Neural cell (in vitro differentiated cells): ENCODE measurements around the gene ADAMTS20. TPM values are rescaled to one million over a fixed set of nuclear protein-coding genes. Genes with fewer than 3 reads are reported as not detected.

Experiments used
- H2AFZ ChIP-seq: fragments of 200-600, 300-800 bp; sonication (generic), shearing (Covaris generic); 2 replicates; pipeline ENCODE4 v1.6.0; 2014; ENCODE audit warnings: low read depth, mild to moderate bottlenecking, antibody characterized with exemption, low read length, moderate library complexity
- H3F3A ChIP-seq: fragments of 200-600 bp; shearing (Covaris generic); 2 replicates; pipeline ENCODE4 v1.6.1; 2016; ENCODE audit warnings: mild to moderate bottlenecking, moderate library complexity, mixed read lengths, antibody characterized with exemption, low read length; ENCODE audit not compliant: insufficient read depth, poor library complexity, severe bottlenecking
- H3K27ac ChIP-seq: fragments of 200-600, 300-800 bp; sonication (generic), shearing (Covaris generic); 2 replicates; pipeline ENCODE4 v1.5.1; 2014; ENCODE audit warnings: mild to moderate bottlenecking, low read length, moderate library complexity
- H3K27me3 ChIP-seq: fragments of 300-800, 200-600 bp; sonication (generic), shearing (Covaris generic); 2 replicates; pipeline ENCODE4 v1.6.0; 2014; ENCODE audit warnings: mild to moderate bottlenecking, low read depth, low read length, moderate library complexity; ENCODE audit not compliant: insufficient read depth
- H3K36me3 ChIP-seq: fragments of 300-800, 200-600 bp; sonication (generic), shearing (Covaris generic); 2 replicates; pipeline ENCODE4 v1.5.1; 2014; ENCODE audit warnings: mild to moderate bottlenecking, antibody characterized with exemption, low read length, moderate library complexity; ENCODE audit not compliant: insufficient read depth
- H3K4me2 ChIP-seq: fragments of 300-800, 200-600 bp; sonication (generic), shearing (Covaris generic); 2 replicates; pipeline ENCODE4 v1.6.0; 2014; ENCODE audit warnings: mild to moderate bottlenecking, low read length
- H3K4me3 ChIP-seq: fragments of 300-800, 200-600 bp; sonication (generic), shearing (Covaris generic); 2 replicates; pipeline ENCODE4 v1.5.1; 2014; ENCODE audit warnings: mild to moderate bottlenecking, low read length, moderate library complexity
- H3K79me2 ChIP-seq: fragments of 200-600 bp; shearing (Covaris generic); replicated peaks from 2 replicates; pipeline ENCODE4 v1.6.0; 2014; ENCODE audit warnings: mild to moderate bottlenecking, low read length, moderate library complexity; ENCODE audit not compliant: insufficient read depth
- H3K9ac ChIP-seq: fragments of 300-800, 200-600 bp; sonication (generic), shearing (Covaris generic); 2 replicates; pipeline ENCODE4 v1.6.1; 2016; ENCODE audit warnings: mild to moderate bottlenecking, low read length, mixed read lengths
- H3K9me2 ChIP-seq: fragments of 200-600 bp; shearing (Covaris generic); 2 replicates; pipeline ENCODE4 v1.6.1; 2016; ENCODE audit warnings: mild to moderate bottlenecking, low read length, mixed read lengths; ENCODE audit not compliant: insufficient read depth
- H3K9me3 ChIP-seq: fragments of 200-600, 300-800 bp; sonication (generic), shearing (Covaris generic); 2 replicates; pipeline ENCODE4 v1.6.1; 2016; ENCODE audit warnings: mild to moderate bottlenecking, mixed run types, low read length, moderate library complexity, mixed read lengths
- H4K20me1 ChIP-seq: fragments of 200-600 bp; shearing (Covaris generic); 2 replicates; pipeline ENCODE4 v1.6.1; 2016; ENCODE audit warnings: mild to moderate bottlenecking, mixed run types; ENCODE audit not compliant: insufficient read depth
- CTCF ChIP-seq: fragments of 450-650 bp; IDR thresholded peaks from 2 replicates; pipeline ENCODE4 v1.5.1; 2014; ENCODE audit warnings: antibody characterized with exemption, mild to moderate bottlenecking, moderate library complexity; ENCODE audit not compliant: poor library complexity, severe bottlenecking
- EP300 ChIP-seq: fragments of 450-650 bp; conservative IDR thresholded peaks from 2 replicates; pipeline ENCODE4 v1.6.1; 2014; ENCODE audit warnings: antibody characterized with exemption, mild to moderate bottlenecking, moderate library complexity; ENCODE audit not compliant: poor library complexity, severe bottlenecking
- EZH2 ChIP-seq: fragments of 200-600, 300-800 bp; shearing (Covaris generic), sonication (generic); IDR thresholded peaks from 2 replicates; pipeline ENCODE4 v1.6.1; 2014; ENCODE audit warnings: antibody characterized with exemption, low read length, borderline replicate concordance, mild to moderate bottlenecking; ENCODE audit not compliant: insufficient read depth, poor library complexity, severe bottlenecking
- MXI1 ChIP-seq: fragments of 450-650 bp; conservative IDR thresholded peaks from 2 replicates; pipeline ENCODE4 v1.6.1; 2014; ENCODE audit warnings: antibody characterized with exemption, mild to moderate bottlenecking; ENCODE audit not compliant: poor library complexity, severe bottlenecking
- POLR2AphosphoS5 ChIP-seq: IDR thresholded peaks from 2 replicates; pipeline ENCODE4 v1.6.1; 2012
- RAD21 ChIP-seq: fragments of 450-650 bp; conservative IDR thresholded peaks from 2 replicates; pipeline ENCODE4 v1.6.1; 2014; ENCODE audit warnings: antibody characterized with exemption, mild to moderate bottlenecking, moderate library complexity
- SMC3 ChIP-seq: fragments of 450-650 bp; conservative IDR thresholded peaks from 2 replicates; pipeline ENCODE4 v1.6.1; 2014; ENCODE audit warnings: antibody characterized with exemption, mild to moderate bottlenecking, moderate library complexity; ENCODE audit not compliant: poor library complexity
- TAF1 ChIP-seq: IDR thresholded peaks from 2 replicates; pipeline ENCODE4 v1.6.1; 2012; ENCODE audit warnings: low read depth
- polyA plus RNA-seq: library from polyadenylated mRNA; depleted of rRNA; stranded (reverse); fragments of >200 nt; gene quantifications from 2 replicates; pipeline ENCODE4 v1.2.3, GENCODE V29; 2014
- TF ChIP-seq, protein P1 (sequence below): IDR thresholded peaks from 2 replicates; pipeline ENCODE4 v1.6.1; 2012; ENCODE audit warnings: borderline replicate concordance

Gene ADAMTS20
- polyA plus RNA-seq, 1 donor from 2014 or later = 0.72 TPM

DNA sequence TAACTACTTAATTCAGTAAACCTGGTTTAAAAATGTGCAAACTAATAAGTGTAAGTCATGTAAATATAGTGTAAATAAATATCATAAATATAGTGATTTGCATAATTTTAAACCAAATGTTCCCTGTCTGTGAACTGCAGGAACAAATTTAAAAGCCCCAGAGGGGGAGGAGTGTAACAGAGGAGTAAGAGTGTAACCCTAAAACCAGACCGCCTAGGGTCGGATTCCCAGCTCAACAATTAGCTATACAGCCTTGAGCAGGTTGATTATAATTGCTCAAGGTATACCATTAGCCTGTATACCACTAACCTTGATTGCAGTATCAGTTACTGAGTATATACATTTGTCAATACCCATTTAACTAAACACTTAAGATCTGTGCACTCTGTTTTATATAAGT is 218.4 kb downstream of the ADAMTS20 start:
- Histone ChIP-seq H3K9me2 (no peaks in the 10 kb centered on the region), H3K9ac (no peak overlapping the region), H3K27ac (no peak overlapping the region), H3F3A (peaks cover 3% of the 10 kb centered on the region), H3K4me2 (no peak overlapping the region), H3K9me3 (no peaks in the 10 kb centered on the region), H3K4me3 (no peak overlapping the region), H4K20me1 (no peaks in the 10 kb centered on the region), H3K36me3 (no peaks in the 10 kb centered on the region), H2AFZ (no peak overlapping the region), H3K27me3 (no peaks in the 10 kb centered on the region), H3K79me2 (no peaks in the 10 kb centered on the region)
- TF ChIP-seq TAF1 = no peak
- no peak for TF ChIP-seq CTCF
- TF ChIP-seq POLR2AphosphoS5 = no peak
- no peak for TF ChIP-seq EZH2

- Histone ChIP-seq H3K27ac (no peak overlapping the region), H3F3A (peaks cover 2% of the 10 kb centered on the region), H3K36me3 (no peaks in the 10 kb centered on the region), H2AFZ (no peak overlapping the region), H3K79me2 (no peaks in the 10 kb centered on the region), H4K20me1 (no peaks in the 10 kb centered on the region), H3K9me3 (no peaks in the 10 kb centered on the region), H3K4me3 (no peak overlapping the region), H3K27me3 (no peaks in the 10 kb centered on the region), H3K4me2 (no peak overlapping the region), H3K9me2 (no peaks in the 10 kb centered on the region), H3K9ac (no peak overlapping the region)
- no peak for TF ChIP-seq CTCF
- TF ChIP-seq POLR2AphosphoS5 = no peak
- no peak for TF ChIP-seq MXI1
- no peak for TF ChIP-seq SMC3
- no peak for TF ChIP-seq RAD21
- TF ChIP-seq EZH2 = no peak
- TF ChIP-seq, protein P1, sequence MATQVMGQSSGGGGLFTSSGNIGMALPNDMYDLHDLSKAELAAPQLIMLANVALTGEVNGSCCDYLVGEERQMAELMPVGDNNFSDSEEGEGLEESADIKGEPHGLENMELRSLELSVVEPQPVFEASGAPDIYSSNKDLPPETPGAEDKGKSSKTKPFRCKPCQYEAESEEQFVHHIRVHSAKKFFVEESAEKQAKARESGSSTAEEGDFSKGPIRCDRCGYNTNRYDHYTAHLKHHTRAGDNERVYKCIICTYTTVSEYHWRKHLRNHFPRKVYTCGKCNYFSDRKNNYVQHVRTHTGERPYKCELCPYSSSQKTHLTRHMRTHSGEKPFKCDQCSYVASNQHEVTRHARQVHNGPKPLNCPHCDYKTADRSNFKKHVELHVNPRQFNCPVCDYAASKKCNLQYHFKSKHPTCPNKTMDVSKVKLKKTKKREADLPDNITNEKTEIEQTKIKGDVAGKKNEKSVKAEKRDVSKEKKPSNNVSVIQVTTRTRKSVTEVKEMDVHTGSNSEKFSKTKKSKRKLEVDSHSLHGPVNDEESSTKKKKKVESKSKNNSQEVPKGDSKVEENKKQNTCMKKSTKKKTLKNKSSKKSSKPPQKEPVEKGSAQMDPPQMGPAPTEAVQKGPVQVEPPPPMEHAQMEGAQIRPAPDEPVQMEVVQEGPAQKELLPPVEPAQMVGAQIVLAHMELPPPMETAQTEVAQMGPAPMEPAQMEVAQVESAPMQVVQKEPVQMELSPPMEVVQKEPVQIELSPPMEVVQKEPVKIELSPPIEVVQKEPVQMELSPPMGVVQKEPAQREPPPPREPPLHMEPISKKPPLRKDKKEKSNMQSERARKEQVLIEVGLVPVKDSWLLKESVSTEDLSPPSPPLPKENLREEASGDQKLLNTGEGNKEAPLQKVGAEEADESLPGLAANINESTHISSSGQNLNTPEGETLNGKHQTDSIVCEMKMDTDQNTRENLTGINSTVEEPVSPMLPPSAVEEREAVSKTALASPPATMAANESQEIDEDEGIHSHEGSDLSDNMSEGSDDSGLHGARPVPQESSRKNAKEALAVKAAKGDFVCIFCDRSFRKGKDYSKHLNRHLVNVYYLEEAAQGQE = no peak
- TF ChIP-seq TAF1 = no peak
- no peak for TF ChIP-seq EP300
Measured at GRCh38 chr12:43332977-43333640, 218.9 kb downstream of the ADAMTS20 start.
